Neuron (in vitro differentiated cells): Measurements from ENCODE around the gene MACIR.

Experiments used
- H2AFZ ChIP-seq: one replicate; pipeline ENCODE4 v1.6.1; 2013; ENCODE audit warnings: low read depth, mild to moderate bottlenecking, inconsistent platforms, low read length, moderate library complexity
- H3K27me3 ChIP-seq: one replicate; pipeline ENCODE4 v1.6.1; 2013; ENCODE audit warnings: low read length; ENCODE audit not compliant: insufficient read depth
- H3K36me3 ChIP-seq: one replicate; pipeline ENCODE4 v1.6.1; 2013; ENCODE audit warnings: low read length; ENCODE audit not compliant: insufficient read depth
- H3K4me1 ChIP-seq: one replicate; pipeline ENCODE4 v1.6.1; 2013; ENCODE audit warnings: low read length; ENCODE audit not compliant: insufficient read depth
- H3K4me3 ChIP-seq: 2 replicates; pipeline ENCODE4 v1.5.1; 2013; ENCODE audit warnings: mild to moderate bottlenecking, low read length, moderate library complexity
- H3K9me3 ChIP-seq: one replicate; pipeline ENCODE4 v1.6.1; 2013; ENCODE audit warnings: low read length

Gene MACIR

GRCh38 chr5:103228061-103228460, 30.5 kb upstream of the MACIR start:
- H3K4me3 ChIP-seq, result no peak overlapping the region
- H3K9me3 ChIP-seq, result no peaks in the 10 kb centered on the region
- H2AFZ ChIP-seq, result no peak overlapping the region
- H3K4me1 ChIP-seq, result no peaks in the 10 kb centered on the region
- no peaks in the 10 kb centered on the region for H3K27me3 ChIP-seq
- no peaks in the 10 kb centered on the region for H3K36me3 ChIP-seq

GRCh38 chr5:103228588-103228987, 30.0 kb upstream of the MACIR start:
- H3K4me3 ChIP-seq, result no peak overlapping the region
- no peaks in the 10 kb centered on the region for H3K9me3 ChIP-seq

GRCh38 chr5:103232393-103232999, 26.1 kb upstream of the MACIR start:
- Histone ChIP-seq H3K27me3 (no peaks in the 10 kb centered on the region), H3K4me1 (no peaks in the 10 kb centered on the region), H2AFZ (no peak overlapping the region), H3K36me3 (no peaks in the 10 kb centered on the region), H3K9me3 (no peaks in the 10 kb centered on the region), H3K4me3 (no peak overlapping the region)

More at GRCh38 chr5:103228588-103228987, 30.0 kb upstream of the MACIR start:
- H2AFZ ChIP-seq, result no peak overlapping the region
- no peaks in the 10 kb centered on the region for H3K27me3 ChIP-seq
- no peaks in the 10 kb centered on the region for H3K4me1 ChIP-seq
- no peaks in the 10 kb centered on the region for H3K36me3 ChIP-seq

- Histone ChIP-seq H3K9me3 (no peaks in the 10 kb centered on the region), H3K36me3 (no peaks in the 10 kb centered on the region), H3K4me3 (no peak overlapping the region), H3K27me3 (no peaks in the 10 kb centered on the region), H2AFZ (no peak overlapping the region), H3K4me1 (no peaks in the 10 kb centered on the region)
These were observed 24.2 kb upstream of the MACIR start for GRCh38 chr5:103234239-103234975.

- H3K36me3 ChIP-seq, result no peaks in the 10 kb centered on the region
- no peaks in the 10 kb centered on the region for H3K9me3 ChIP-seq
- no peaks in the 10 kb centered on the region for H3K4me1 ChIP-seq
- H3K4me3 ChIP-seq, result no peak overlapping the region
- no peaks in the 10 kb centered on the region for H3K27me3 ChIP-seq
- no peak overlapping the region for H2AFZ ChIP-seq
These were observed 22.7 kb upstream of the MACIR start for GRCh38 chr5:103235891-103236290.

GRCh38 chr5:103237778-103238177, 20.8 kb upstream of the MACIR start:
- H3K9me3 ChIP-seq, result no peaks in the 10 kb centered on the region
- no peaks in the 10 kb centered on the region for H3K27me3 ChIP-seq
- H3K36me3 ChIP-seq, result no peaks in the 10 kb centered on the region
- H3K4me1 ChIP-seq, result no peaks in the 10 kb centered on the region
- H2AFZ ChIP-seq, result no peak overlapping the region
- H3K4me3 ChIP-seq, result no peak overlapping the region

- H3K9me3 ChIP-seq, result peaks cover 2% of the 10 kb centered on the region
- H3K4me3 ChIP-seq, result no peak overlapping the region
- peak overlapping the region; percentile 67 for H2AFZ ChIP-seq
- H3K4me1 ChIP-seq, result peaks cover 5% of the 10 kb centered on the region
- H3K36me3 ChIP-seq, result no peaks in the 10 kb centered on the region
- no peaks in the 10 kb centered on the region for H3K27me3 ChIP-seq
These were observed 14.9 kb upstream of the MACIR start for GRCh38 chr5:103243665-103244064.

- no peak overlapping the region for H3K4me3 ChIP-seq
- no peaks in the 10 kb centered on the region for H3K27me3 ChIP-seq
- peak overlapping the region; percentile 67 for H2AFZ ChIP-seq
- H3K4me1 ChIP-seq, result peaks cover 5% of the 10 kb centered on the region
- peaks cover 2% of the 10 kb centered on the region for H3K9me3 ChIP-seq
- no peaks in the 10 kb centered on the region for H3K36me3 ChIP-seq
These were observed 14.2 kb upstream of the MACIR start for GRCh38 chr5:103244398-103244797.

GRCh38 chr5:103245761-103246160, 12.8 kb upstream of the MACIR start:
- Histone ChIP-seq H3K4me1 (peaks cover 5% of the 10 kb centered on the region), H3K4me3 (no peak overlapping the region), H3K36me3 (no peaks in the 10 kb centered on the region), H2AFZ (no peak overlapping the region), H3K9me3 (peaks cover 2% of the 10 kb centered on the region), H3K27me3 (no peaks in the 10 kb centered on the region)

GRCh38 chr5:103247118-103247517, 11.4 kb upstream of the MACIR start:
- Histone ChIP-seq H3K9me3 (peaks cover 2% of the 10 kb centered on the region), H3K4me1 (peaks cover 5% of the 10 kb centered on the region), H3K36me3 (no peaks in the 10 kb centered on the region), H2AFZ (no peak overlapping the region), H3K4me3 (no peak overlapping the region), H3K27me3 (no peaks in the 10 kb centered on the region)

- H3K36me3 ChIP-seq, result no peaks in the 10 kb centered on the region
- H3K4me3 ChIP-seq, result no peak overlapping the region
- H3K4me1 ChIP-seq, result no peaks in the 10 kb centered on the region
- H2AFZ ChIP-seq, result no peak overlapping the region
- H3K27me3 ChIP-seq, result no peaks in the 10 kb centered on the region
- H3K9me3 ChIP-seq, result peaks cover 2% of the 10 kb centered on the region
These were observed 9.5 kb upstream of the MACIR start for GRCh38 chr5:103249068-103249467.

GRCh38 chr5:103254921-103255320, 3.6 kb upstream of the MACIR start:
- Histone ChIP-seq H3K27me3 (no peaks in the 10 kb centered on the region), H2AFZ (no peak overlapping the region), H3K4me1 (peaks cover 7% of the 10 kb centered on the region), H3K36me3 (no peaks in the 10 kb centered on the region), H3K9me3 (no peaks in the 10 kb centered on the region), H3K4me3 (no peak overlapping the region)

- no peak overlapping the region for H3K4me3 ChIP-seq
- H3K4me1 ChIP-seq, result peaks cover 8% of the 10 kb centered on the region
- H2AFZ ChIP-seq, result no peak overlapping the region
- no peaks in the 10 kb centered on the region for H3K9me3 ChIP-seq
- H3K27me3 ChIP-seq, result no peaks in the 10 kb centered on the region
- H3K36me3 ChIP-seq, result no peaks in the 10 kb centered on the region
These were observed 2.9 kb upstream of the MACIR start for GRCh38 chr5:103255691-103256090.
